Mammary epithelial cell (primary cell): ENCODE data around the gene CDCA5.

ENCODE experiments used
- EZH2 ChIP-seq: IDR thresholded peaks from 2 replicates; pipeline ENCODE4 v1.6.1; 2012; ENCODE audit warnings: low read length, inconsistent platforms, borderline replicate concordance
- TF ChIP-seq, protein P1 (sequence below), 2 donors: IDR thresholded peaks in 1 of 2; conservative IDR thresholded peaks in 1 of 2; 2 replicates each; pipeline ENCODE4 v1.5.1; 2011 to 2012; ENCODE audit warnings: inconsistent platforms in 2 of 2, low read length in 2 of 2, mild to moderate bottlenecking in 2 of 2, control low read depth in 1 of 2, low read depth in 1 of 2; ENCODE audit not compliant: insufficient read depth in 1 of 2; ENCODE audit errors: extremely low read depth in 1 of 2

DNA sequence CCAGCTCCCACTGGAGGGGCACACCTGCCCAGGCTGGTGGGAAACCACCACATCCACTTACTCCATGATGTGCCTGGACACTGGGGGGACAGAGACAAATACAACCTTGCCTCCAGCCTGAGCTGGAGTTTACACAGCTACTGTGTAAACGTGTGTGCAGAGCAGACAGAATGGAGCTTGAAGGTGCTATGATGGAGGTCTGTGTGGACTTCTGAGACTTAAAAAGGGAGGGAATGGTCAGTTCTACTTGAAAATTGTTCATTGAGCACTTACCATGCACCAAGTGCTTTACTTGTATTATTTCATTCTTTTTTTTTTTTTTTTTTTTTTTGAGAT, 11.2 kb downstream of the CDCA5 start:
- TF ChIP-seq, protein P1, sequence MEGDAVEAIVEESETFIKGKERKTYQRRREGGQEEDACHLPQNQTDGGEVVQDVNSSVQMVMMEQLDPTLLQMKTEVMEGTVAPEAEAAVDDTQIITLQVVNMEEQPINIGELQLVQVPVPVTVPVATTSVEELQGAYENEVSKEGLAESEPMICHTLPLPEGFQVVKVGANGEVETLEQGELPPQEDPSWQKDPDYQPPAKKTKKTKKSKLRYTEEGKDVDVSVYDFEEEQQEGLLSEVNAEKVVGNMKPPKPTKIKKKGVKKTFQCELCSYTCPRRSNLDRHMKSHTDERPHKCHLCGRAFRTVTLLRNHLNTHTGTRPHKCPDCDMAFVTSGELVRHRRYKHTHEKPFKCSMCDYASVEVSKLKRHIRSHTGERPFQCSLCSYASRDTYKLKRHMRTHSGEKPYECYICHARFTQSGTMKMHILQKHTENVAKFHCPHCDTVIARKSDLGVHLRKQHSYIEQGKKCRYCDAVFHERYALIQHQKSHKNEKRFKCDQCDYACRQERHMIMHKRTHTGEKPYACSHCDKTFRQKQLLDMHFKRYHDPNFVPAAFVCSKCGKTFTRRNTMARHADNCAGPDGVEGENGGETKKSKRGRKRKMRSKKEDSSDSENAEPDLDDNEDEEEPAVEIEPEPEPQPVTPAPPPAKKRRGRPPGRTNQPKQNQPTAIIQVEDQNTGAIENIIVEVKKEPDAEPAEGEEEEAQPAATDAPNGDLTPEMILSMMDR (conservative IDR thresholded peaks at IDR 0.05 in 1 of 2, IDR thresholded peaks at IDR 0.05 in 1 of 2; ENCODE audit: extremely low read depth in 1 of 2, insufficient read depth in 1 of 2, low read depth in 1 of 2, low read length in 2 of 2), result no peak
- no peak for TF ChIP-seq EZH2
